ENCODE measurements around the gene TRIM52. TPM values are rescaled to one million over a fixed set of nuclear protein-coding genes. Genes with fewer than 3 reads are reported as not detected.
A peak's percentile ranks its signal among the peaks of the same experiment; 100 is the strongest.

TRIM52 gene
- total RNA-seq, 1 donor from 2014 or later, result 10.4 TPM

DNA sequence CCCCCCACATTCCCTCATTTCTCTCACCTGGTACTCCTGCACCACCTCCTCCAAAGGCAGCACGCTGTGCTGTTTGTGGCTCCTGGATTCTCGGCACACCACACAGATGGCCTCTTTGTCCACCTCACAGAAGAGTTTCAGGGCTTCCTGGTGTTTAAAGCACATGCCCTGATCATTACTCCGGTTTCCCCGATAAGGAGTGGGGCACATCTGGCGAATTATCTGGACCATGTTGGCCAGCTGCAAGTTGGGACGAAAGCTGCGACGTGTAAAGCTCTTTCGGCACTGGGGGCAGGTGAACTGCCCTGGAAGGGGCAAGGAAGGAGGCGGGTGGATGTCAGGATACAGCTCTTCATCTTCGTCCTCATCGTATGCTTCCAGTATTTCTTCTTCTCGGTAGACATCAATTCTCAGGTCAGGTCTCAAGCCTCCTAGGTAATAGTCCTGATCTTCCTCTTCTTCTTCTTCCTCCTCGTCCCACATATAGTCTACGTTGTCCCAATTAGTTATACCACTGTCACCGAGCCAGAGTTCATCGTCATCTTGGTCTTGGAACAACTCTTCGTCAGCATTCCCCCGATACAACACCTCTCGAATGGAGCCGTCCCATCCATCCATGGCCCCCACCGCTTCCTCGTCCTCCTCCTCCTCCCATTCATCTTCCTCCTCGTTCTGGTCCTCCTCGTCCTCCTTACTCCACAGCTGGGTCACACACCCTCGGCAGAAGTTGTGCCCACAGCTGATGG is 796 bp downstream of the TRIM52 start:
- peak overlapping the region; percentile 95 for H3K4me3 Mint-ChIP-seq (ENCODE audit: unreplicated experiment)
- peaks cover 7% of the 10 kb centered on the region for H3K36me3 Mint-ChIP-seq (ENCODE audit: low read depth, unreplicated experiment)
- no peaks in the 10 kb centered on the region for H3K27me3 Mint-ChIP-seq (ENCODE audit: unreplicated experiment)
- peak overlapping the region; percentile 66 for H3K27ac Mint-ChIP-seq (ENCODE audit: unreplicated experiment)
- no peak for DNase-seq (ENCODE audit: low spot score)
- no peaks in the 10 kb centered on the region for H3K9me3 Mint-ChIP-seq (ENCODE audit: unreplicated experiment)
- TF ChIP-seq, protein P1, sequence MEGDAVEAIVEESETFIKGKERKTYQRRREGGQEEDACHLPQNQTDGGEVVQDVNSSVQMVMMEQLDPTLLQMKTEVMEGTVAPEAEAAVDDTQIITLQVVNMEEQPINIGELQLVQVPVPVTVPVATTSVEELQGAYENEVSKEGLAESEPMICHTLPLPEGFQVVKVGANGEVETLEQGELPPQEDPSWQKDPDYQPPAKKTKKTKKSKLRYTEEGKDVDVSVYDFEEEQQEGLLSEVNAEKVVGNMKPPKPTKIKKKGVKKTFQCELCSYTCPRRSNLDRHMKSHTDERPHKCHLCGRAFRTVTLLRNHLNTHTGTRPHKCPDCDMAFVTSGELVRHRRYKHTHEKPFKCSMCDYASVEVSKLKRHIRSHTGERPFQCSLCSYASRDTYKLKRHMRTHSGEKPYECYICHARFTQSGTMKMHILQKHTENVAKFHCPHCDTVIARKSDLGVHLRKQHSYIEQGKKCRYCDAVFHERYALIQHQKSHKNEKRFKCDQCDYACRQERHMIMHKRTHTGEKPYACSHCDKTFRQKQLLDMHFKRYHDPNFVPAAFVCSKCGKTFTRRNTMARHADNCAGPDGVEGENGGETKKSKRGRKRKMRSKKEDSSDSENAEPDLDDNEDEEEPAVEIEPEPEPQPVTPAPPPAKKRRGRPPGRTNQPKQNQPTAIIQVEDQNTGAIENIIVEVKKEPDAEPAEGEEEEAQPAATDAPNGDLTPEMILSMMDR (IDR thresholded peaks at IDR 0.05; ENCODE audit: unreplicated experiment), result no peak
- peaks cover 22% of the 10 kb centered on the region for H3K4me1 Mint-ChIP-seq (ENCODE audit: unreplicated experiment)

DNA sequence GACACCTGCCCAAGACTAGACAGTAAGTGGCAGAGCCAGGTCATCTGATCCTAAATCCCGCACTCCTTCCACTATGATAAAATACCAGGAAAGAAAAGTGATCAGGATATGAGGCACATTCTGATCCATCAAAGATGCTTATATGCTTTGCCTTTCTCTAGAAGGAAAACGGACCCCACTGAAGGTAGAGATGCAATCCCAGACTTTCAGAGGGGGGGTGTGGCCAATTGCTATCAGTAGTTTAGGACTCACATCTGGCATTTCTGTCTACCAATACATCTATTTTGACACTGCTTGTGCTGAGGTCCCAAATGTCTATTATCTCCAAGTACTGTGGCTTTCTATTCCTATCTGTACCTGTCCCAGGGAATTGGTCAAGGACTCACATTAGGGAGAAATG is 1.7 kb downstream of the TRIM52 start:
- no peak overlapping the region for H3K27ac Mint-ChIP-seq (ENCODE audit: unreplicated experiment)
- DNase-seq (ENCODE audit: low spot score), result no peak
- H3K4me3 Mint-ChIP-seq (ENCODE audit: unreplicated experiment), result peak overlapping the region; percentile 95
- H3K9me3 Mint-ChIP-seq (ENCODE audit: unreplicated experiment), result no peaks in the 10 kb centered on the region
- H3K27me3 Mint-ChIP-seq (ENCODE audit: unreplicated experiment), result no peaks in the 10 kb centered on the region
- peaks cover 12% of the 10 kb centered on the region for H3K36me3 Mint-ChIP-seq (ENCODE audit: low read depth, unreplicated experiment)
- H3K4me1 Mint-ChIP-seq (ENCODE audit: unreplicated experiment), result peaks cover 22% of the 10 kb centered on the region
- TF ChIP-seq, protein P1 (IDR thresholded peaks at IDR 0.05; ENCODE audit: unreplicated experiment), result no peak

DNA sequence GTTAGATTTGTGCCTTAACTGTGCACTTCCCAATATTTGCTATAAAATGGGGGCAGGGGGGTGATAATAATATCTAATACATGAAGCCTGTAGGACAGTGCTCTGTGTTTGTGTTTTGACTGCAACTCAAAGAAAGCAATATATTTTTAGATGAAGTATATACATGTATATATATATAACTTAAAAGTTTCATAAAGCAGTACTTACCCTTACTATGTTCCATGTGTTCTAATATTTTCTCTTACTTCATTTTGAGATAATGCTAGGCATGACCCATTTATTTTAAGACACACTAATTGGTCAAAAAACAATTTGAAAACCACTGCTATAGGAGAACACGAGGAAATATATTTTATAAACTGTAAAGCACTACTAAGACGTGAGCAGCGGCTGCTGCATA is 2.4 kb downstream of the TRIM52 start:
- Mint-ChIP-seq H3K27me3 (ENCODE audit: unreplicated experiment) (no peaks in the 10 kb centered on the region), H3K4me1 (ENCODE audit: unreplicated experiment) (peaks cover 19% of the 10 kb centered on the region), H3K4me3 (ENCODE audit: unreplicated experiment) (no peak overlapping the region), H3K9me3 (ENCODE audit: unreplicated experiment) (no peaks in the 10 kb centered on the region), H3K36me3 (ENCODE audit: low read depth, unreplicated experiment) (peaks cover 7% of the 10 kb centered on the region), H3K27ac (ENCODE audit: unreplicated experiment) (no peak overlapping the region)
- DNase-seq (ENCODE audit: low spot score), result no peak
- TF ChIP-seq, protein P1 (IDR thresholded peaks at IDR 0.05; ENCODE audit: unreplicated experiment), result no peak

DNA sequence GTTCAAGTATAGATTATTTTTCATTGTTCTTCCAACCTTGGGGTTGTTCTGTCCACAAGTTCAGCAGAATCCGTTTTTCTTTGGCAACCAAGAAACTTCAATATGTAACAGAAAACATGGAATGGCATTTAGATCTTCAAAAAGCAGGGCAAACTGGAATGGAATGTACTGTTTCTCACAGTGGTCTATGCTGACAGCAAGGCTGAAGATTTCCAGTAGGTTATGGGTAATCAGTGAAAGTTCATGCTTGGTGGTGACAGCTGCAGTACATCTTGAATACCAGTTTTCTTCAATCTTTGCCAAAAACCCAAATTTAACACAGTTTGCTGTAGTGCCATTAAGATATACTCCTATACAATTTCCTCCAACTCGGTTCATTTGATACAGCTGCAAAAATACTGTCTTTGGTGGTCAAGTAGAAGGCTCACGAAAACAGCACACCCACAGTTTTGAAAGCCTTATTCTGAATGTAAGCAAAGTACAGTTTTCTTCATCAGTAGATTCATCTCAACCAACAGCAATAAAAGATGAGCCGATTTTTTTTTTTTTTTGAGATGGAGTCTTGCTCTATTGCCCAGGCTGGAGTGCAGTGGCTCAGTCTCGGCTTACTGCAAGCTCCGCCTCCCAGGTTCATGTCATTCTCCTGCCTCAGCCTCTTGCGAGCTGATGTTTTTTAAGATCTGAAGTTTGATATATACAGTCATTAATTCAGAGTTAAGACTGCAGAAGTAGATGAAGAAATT is 4.9 kb downstream of the TRIM52 start:
- TF ChIP-seq, protein P1 (IDR thresholded peaks at IDR 0.05; ENCODE audit: unreplicated experiment), result no peak
- DNase-seq (ENCODE audit: low spot score), result no peak
- Mint-ChIP-seq H3K4me1 (ENCODE audit: unreplicated experiment) (peaks cover 23% of the 10 kb centered on the region), H3K9me3 (ENCODE audit: unreplicated experiment) (no peaks in the 10 kb centered on the region), H3K27ac (ENCODE audit: unreplicated experiment) (no peak overlapping the region), H3K36me3 (ENCODE audit: low read depth, unreplicated experiment) (peaks cover 9% of the 10 kb centered on the region), H3K4me3 (ENCODE audit: unreplicated experiment) (no peak overlapping the region), H3K27me3 (ENCODE audit: unreplicated experiment) (peaks cover 2% of the 10 kb centered on the region)

DNA sequence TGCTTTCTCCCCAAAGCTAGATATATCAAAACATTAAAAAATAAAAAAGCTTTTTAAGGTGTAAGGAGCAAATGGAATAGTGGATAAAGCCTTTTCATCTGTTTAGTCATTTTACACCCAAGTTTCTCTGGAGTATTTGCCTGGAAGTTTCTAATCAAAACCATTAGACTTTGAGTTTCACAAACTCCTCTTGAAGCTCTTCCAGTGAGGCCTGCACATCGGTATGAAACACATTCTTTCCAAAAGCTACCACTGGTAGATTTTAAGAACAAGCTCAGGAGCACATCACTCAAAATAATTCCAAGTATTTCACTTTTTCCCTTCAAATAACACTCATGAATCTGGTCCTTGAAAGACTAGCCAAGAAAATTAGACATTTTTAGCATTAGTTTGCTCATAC is 5.7 kb downstream of the TRIM52 start:
- no peak overlapping the region for H3K4me3 Mint-ChIP-seq (ENCODE audit: unreplicated experiment)
- H3K36me3 Mint-ChIP-seq (ENCODE audit: low read depth, unreplicated experiment), result peaks cover 9% of the 10 kb centered on the region
- H3K27me3 Mint-ChIP-seq (ENCODE audit: unreplicated experiment), result peaks cover 2% of the 10 kb centered on the region
- TF ChIP-seq, protein P1 (IDR thresholded peaks at IDR 0.05; ENCODE audit: unreplicated experiment), result no peak
- H3K9me3 Mint-ChIP-seq (ENCODE audit: unreplicated experiment), result no peaks in the 10 kb centered on the region
- no peak for DNase-seq (ENCODE audit: low spot score)
- peaks cover 19% of the 10 kb centered on the region for H3K4me1 Mint-ChIP-seq (ENCODE audit: unreplicated experiment)
- no peak overlapping the region for H3K27ac Mint-ChIP-seq (ENCODE audit: unreplicated experiment)

Data from endothelial cell (in vitro differentiated cells).